Fibroblast of the aortic adventitia (primary cell): Measurements from ENCODE around the gene CCDC78. TPM values are rescaled to one million over a fixed set of nuclear protein-coding genes. Genes with fewer than 3 reads are reported as not detected.
A peak's percentile ranks its signal among the peaks of the same experiment; 100 is the strongest.

Experiments
- DNase-seq: peaks from one replicate; pipeline ENCODE4 v3.0.0-alpha.2; 2010; ENCODE audit warnings: low read depth
- H3K4me3 ChIP-seq: 2 replicates; pipeline ENCODE4 v1.5.1; 2011; ENCODE audit warnings: low read depth, mild to moderate bottlenecking, control low read depth, low read length, moderate library complexity
- total RNA-seq: library from RNA; depleted of rRNA; stranded (reverse); fragments of >200 nt; gene quantifications from 2 replicates; pipeline ENCODE4 v1.2.3, GENCODE V29; 2012; ENCODE audit warnings: low replicate concordance
- TF ChIP-seq, protein P1 (sequence below): IDR thresholded peaks from 2 replicates; pipeline ENCODE4 v1.5.1; 2011; ENCODE audit warnings: mild to moderate bottlenecking, low read length, control low read depth, inconsistent platforms; ENCODE audit not compliant: insufficient read depth

The CCDC78 gene
- total RNA-seq, 1 donor = 1.8 TPM

DNA sequence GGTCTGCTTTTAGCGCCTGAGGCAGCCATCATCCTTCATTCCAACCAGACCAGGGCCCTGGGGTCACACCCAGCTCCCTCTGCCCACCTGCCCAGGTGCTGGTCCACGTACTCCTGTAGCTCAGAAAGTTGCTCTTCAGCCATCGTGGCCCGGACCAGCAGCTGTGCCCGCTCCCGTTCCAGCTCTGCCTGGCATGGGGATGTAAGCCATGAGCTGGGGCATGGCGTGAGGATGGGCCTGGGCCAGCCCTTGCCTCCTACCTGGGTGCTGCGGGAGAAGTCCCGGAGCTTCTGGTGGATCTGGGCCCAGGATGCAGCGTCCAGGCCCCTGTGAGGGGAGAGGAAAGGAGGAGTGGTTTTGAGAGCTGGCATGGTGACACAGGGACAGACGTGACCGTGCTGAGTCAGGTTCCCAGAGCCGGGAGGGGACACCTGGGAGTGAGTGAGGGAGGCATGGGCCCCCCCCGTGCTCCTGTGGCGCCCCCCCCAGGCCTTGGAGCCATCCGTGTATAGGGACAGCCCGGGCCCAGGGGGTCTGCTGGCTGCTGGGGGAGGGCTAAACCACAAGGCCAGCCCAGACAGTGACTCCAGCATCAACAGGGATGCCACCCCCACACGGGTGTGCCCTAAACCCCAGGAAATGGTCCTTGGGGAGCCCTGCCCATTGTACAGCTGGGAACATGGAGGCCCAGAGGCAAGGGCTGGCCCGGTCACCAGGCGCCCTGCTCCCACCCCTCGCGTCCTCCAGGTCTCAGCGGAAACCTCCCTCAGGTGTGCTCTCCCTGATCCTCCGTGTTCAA is 3.2 kb downstream of the CCDC78 start:
- TF ChIP-seq, protein P1, sequence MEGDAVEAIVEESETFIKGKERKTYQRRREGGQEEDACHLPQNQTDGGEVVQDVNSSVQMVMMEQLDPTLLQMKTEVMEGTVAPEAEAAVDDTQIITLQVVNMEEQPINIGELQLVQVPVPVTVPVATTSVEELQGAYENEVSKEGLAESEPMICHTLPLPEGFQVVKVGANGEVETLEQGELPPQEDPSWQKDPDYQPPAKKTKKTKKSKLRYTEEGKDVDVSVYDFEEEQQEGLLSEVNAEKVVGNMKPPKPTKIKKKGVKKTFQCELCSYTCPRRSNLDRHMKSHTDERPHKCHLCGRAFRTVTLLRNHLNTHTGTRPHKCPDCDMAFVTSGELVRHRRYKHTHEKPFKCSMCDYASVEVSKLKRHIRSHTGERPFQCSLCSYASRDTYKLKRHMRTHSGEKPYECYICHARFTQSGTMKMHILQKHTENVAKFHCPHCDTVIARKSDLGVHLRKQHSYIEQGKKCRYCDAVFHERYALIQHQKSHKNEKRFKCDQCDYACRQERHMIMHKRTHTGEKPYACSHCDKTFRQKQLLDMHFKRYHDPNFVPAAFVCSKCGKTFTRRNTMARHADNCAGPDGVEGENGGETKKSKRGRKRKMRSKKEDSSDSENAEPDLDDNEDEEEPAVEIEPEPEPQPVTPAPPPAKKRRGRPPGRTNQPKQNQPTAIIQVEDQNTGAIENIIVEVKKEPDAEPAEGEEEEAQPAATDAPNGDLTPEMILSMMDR = no peak
- H3K4me3 ChIP-seq = no peak overlapping the region
- DNase-seq = no peak

DNA sequence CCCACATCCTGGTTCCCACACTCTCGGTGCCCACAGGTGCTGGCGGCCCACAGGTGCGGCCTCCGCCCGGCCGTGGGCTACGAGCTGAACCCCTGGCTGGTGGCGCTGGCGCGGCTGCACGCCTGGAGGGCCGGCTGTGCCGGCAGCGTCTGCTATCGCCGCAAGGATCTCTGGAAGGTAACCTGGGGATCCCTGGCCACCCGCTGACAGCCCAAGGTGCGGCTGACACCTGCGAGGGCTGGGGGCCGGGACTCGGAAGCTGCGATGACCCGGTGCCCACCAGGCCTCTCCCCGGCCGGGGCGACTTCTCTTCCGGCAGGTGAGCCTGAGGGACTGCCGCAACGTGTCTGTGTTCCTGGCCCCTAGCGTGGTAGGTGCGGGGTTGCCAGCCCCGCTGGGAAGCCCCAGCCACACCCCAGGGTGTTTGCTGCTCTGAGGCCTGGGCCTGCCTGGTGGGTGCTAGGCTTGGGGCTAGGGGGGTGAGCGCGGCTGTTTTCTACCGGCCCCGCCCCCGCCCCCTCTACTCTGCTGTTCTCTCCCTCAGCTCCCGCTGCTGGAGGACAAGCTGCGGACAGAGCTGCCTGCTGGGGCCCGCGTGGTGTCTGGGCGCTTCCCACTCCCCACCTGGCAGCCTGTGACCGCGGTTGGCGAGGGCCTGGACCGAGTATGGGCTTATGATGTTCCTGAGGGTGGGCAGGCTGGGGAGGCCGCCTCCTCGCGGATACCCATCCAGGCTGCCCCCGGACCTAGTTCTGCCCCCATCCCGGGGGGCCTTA is 4.3 kb downstream of the CCDC78 start:
- peak overlapping the region; percentile 76 for H3K4me3 ChIP-seq
- TF ChIP-seq, protein P1 = no peak
- DNase-seq = no peak

DNA sequence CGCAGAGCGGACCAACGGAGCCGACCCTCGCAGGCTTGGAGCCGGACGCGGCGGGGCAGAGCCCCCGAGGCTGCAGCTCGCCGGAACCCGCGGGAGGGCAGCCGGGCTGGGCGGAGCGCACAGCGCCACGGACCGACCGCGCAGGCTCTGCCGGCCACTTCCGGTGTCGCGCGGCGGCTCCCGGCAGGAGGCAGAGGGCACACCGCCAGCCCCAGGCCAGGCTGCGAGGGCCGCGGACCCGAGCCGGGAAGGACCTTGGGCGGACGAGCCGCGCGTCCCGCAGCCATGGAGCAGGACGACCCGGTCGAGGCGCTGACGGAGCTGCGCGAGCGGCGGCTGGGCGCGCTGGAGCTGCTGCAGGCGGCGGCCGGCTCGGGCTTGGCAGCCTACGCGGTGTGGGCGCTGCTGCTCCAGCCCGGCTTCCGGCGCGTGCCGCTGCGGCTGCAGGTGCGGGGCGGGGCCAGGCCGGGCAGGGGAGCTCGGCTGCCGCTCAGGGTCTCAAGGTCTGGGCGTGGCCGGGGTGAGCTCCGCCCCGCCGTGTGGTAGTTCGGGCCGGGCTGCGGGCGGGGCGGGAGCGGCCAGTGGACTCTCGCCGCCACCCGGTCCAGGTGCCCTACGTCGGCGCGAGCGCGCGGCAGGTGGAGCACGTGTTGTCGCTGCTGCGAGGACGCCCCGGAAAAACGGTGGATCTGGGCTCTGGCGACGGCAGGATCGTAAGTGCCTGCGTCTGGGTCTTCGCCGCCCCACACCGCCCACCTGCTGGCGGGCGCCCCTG is 5.1 kb downstream of the CCDC78 start, which contains the start of gene ANTKMT:
ANTKMT (plus strand) TSS at position 157 of the 775 bp plus-strand sequence; CDS start at position 286, 129 bp downstream.
- peak; percentile 65 for DNase-seq
- H3K4me3 ChIP-seq = peak within 1 kb of the TSS; percentile 76
- TF ChIP-seq, protein P1 = no peak

DNA sequence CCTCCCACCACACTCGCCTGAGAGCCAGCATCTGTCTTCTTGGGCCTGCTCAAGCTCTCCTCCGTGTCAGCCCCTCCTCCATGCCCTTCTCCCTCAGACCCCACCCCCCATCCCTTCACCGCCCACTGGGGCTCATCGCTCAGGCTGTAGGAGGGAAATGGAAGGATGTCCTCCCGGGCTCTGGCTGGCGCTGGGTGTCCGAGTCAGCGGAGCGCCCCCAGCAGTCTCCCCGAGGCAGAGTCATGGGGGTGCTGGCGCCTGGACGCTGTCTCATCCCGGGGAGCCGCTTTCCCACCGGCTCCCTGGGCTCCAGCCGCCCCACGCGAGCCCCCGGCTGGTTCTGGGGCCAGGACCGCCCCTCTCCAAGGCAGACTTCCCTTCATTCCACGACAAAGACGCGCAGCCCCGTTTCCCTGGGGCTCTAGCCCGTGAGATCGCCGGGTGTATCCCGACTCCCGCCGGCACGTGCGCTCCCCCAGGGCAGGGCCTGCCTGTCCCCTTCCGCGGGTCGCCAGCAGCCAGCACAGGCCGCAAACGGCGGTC is 5.7 kb downstream of the CCDC78 start:
- DNase-seq = peak; percentile 62
- peak overlapping the region; percentile 76 for H3K4me3 ChIP-seq

DNA sequence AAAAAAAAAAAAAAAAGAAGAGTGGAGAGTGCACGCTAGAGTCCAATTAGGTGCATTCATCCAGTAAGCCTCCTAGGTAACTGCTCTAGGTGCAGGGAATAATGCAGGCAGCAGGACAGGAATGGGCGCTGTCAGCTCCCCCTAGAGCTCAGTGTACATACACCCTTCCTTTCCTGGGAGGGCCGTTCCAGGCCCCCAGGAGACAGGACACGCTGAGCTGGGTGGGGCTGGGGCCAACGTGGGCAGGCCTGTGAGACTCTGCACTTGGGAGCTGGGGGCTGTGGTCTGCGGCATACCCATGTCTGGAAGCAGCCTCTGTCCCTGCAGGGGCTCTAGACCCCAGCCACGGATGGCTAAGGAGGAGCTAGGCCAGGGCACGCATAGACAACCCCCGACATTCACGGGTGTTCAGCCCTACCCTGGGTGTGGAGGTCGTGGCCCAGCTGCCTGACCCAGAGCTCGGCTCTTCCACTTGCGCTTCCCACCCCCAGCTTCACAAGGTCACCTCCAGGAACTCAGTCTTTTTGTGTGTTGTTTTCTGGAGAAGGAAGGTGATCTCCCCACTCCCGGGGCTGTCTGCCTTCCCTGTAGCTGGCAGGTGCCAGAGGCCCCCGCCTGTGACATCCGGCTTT is 6.3 kb downstream of the CCDC78 start:
- no peak for DNase-seq
- TF ChIP-seq, protein P1 = peak; percentile 32
- H3K4me3 ChIP-seq = peak overlapping the region; percentile 76

More for the DNA sequence above, 5.7 kb downstream of the CCDC78 start:
- TF ChIP-seq, protein P1 = peak; percentile 34

DNA sequence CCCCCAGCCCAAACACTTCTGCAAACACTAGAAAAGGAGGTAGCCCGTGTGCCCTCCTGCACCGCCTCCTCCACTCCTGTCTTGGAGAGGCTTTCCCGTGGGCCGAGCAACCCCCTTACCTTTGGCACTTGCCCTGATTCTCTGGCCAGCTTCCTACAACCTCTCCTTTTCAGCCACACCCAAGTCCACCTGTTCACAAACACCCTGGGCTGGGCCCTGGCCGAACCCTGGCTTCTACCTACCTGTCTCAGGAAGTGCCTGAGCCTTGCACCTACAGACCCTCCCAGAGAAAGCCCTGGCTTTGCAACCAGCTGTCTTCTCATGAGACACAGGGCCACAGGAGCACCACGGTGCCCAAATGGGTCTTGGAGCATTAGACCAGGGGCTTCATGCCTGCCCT is 7.3 kb downstream of the CCDC78 start:
- TF ChIP-seq, protein P1 = no peak
- no peak for DNase-seq
- no peak overlapping the region for H3K4me3 ChIP-seq
